OCI-LY1 (cell line): ENCODE data around the gene CTIF.

ENCODE experiments used
- H2AFZ ChIP-seq: fragments of 200-600 bp; sonication (generic), shearing (Covaris generic); 2 replicates; pipeline ENCODE4 v1.6.0; 2014; ENCODE audit warnings: antibody characterized with exemption, mild to moderate bottlenecking, low read length
- H3F3A ChIP-seq: fragments of 200-600 bp; sonication (generic), shearing (Covaris generic); 2 replicates; pipeline ENCODE4 v1.6.0; 2014; ENCODE audit warnings: mild to moderate bottlenecking, antibody characterized with exemption, low read length, moderate library complexity; ENCODE audit not compliant: insufficient read depth
- H3K27ac ChIP-seq: fragments of 200-600 bp; sonication (generic); 2 replicates; pipeline ENCODE4 v1.5.1; 2014; ENCODE audit warnings: low read length, mixed run types, mild to moderate bottlenecking, low read depth; ENCODE audit not compliant: poor library complexity, severe bottlenecking
- H3K27me3 ChIP-seq: fragments of 200-600 bp; sonication (generic); 2 replicates; pipeline ENCODE4 v1.6.0; 2014; ENCODE audit warnings: antibody characterized with exemption, mild to moderate bottlenecking, low read length, moderate library complexity; ENCODE audit not compliant: insufficient read depth
- H3K36me3 ChIP-seq: fragments of 200-600 bp; sonication (generic); 2 replicates; pipeline ENCODE4 v1.6.1; 2014; ENCODE audit warnings: mild to moderate bottlenecking, antibody characterized with exemption, low read length, moderate library complexity, mixed read lengths; ENCODE audit not compliant: insufficient read depth
- H3K4me1 ChIP-seq: fragments of 200-600 bp; sonication (generic); 2 replicates; pipeline ENCODE4 v1.5.1; 2014; ENCODE audit warnings: mild to moderate bottlenecking, low read length, moderate library complexity; ENCODE audit not compliant: insufficient read depth, severe bottlenecking
- H3K4me2 ChIP-seq: fragments of 200-600 bp; sonication (generic), shearing (Covaris generic); 2 replicates; pipeline ENCODE4 v1.6.1; 2014; ENCODE audit warnings: low read length
- H3K4me3 ChIP-seq: fragments of 200-600 bp; sonication (generic); 2 replicates; pipeline ENCODE4 v1.5.1; 2014; ENCODE audit warnings: low read length, low read depth, mild to moderate bottlenecking, mixed read lengths; ENCODE audit not compliant: poor library complexity, severe bottlenecking
- H3K79me2 ChIP-seq: fragments of 200-600 bp; shearing (Covaris generic); 2 replicates; pipeline ENCODE4 v1.6.1; 2016; ENCODE audit warnings: mixed run types, low read length, mixed read lengths; ENCODE audit not compliant: insufficient read depth
- H3K9ac ChIP-seq: fragments of 200-600 bp; sonication (generic), shearing (Covaris generic); 2 replicates; pipeline ENCODE4 v1.6.1; 2014; ENCODE audit warnings: mild to moderate bottlenecking, low read length, mixed read lengths
- H3K9me2 ChIP-seq: fragments of 200-600 bp; sonication (generic), shearing (Covaris generic); 2 replicates; pipeline ENCODE4 v1.6.1; 2014; ENCODE audit warnings: low read depth, mild to moderate bottlenecking, low read length, mixed read lengths
- H3K9me3 ChIP-seq: fragments of 200-600 bp; shearing (Covaris generic); 2 replicates; pipeline ENCODE4 v1.6.1; 2014; ENCODE audit warnings: low read length, mixed read lengths
- H4K20me1 ChIP-seq: fragments of 200-600 bp; sonication (generic), shearing (Covaris generic); 2 replicates; pipeline ENCODE4 v1.6.0; 2016; ENCODE audit warnings: mild to moderate bottlenecking, low read length; ENCODE audit not compliant: insufficient read depth
- EZH2 ChIP-seq: fragments of 200-600 bp; sonication (generic), shearing (Covaris generic); IDR thresholded peaks from 2 replicates; pipeline ENCODE4 v1.8.0; 2017; ENCODE audit warnings: borderline replicate concordance, mixed run types, mild to moderate bottlenecking, antibody characterized with exemption, low read length, moderate library complexity, mixed read lengths
- TF ChIP-seq, protein P1 (sequence below): fragments of 200-600 bp; sonication (generic), shearing (Covaris generic); IDR thresholded peaks from 2 replicates; pipeline ENCODE4 v1.5.1; 2017; ENCODE audit warnings: mild to moderate bottlenecking, antibody characterized with exemption, low read length, moderate library complexity, mixed read lengths

Gene CTIF

DNA sequence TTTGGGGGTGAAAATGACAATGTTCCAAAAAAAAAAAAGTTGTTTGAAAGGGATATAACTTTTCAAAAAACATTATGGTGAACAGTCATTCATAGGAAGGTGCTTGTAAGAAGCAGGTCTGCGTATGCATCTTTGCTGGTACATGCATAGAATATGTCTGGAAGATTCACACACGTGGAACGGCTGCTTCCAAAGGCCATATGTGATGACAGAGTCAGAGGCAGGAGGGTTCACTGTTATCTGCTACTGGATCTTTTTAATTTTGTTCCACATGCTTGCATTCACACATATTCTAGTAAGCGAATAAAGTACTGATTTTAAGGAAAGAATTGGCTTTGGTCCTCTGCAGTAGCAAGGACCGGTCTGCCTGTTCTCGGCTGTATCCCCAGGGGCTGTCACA, 218.5 kb downstream of the CTIF start:
- no peaks in the 10 kb centered on the region for H3K36me3 ChIP-seq

DNA sequence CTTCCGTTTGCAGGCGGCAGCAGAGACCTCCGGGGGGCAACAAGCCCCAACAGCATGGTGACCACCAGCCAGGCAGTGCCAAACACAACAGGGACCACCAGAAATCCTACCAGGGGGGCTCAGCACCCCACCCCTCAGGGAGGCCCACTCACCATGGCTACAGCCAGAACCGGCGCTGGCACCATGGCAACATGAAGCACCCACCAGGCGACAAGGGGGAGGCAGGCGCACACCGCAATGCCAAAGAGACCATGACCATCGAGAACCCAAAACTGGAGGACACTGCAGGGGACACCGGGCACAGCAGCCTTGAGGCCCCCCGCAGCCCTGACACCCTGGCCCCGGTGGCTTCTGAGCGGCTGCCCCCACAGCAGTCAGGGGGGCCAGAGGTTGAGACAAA, 219.1 kb downstream of the CTIF start:
- Histone ChIP-seq H3K4me3 (no peak overlapping the region), H3K9me2 (no peaks in the 10 kb centered on the region), H3K36me3 (no peaks in the 10 kb centered on the region), H4K20me1 (no peaks in the 10 kb centered on the region), H3K4me1 (no peaks in the 10 kb centered on the region), H3K27me3 (no peaks in the 10 kb centered on the region), H3K27ac (no peak overlapping the region), H3K9me3 (no peaks in the 10 kb centered on the region), H3F3A (no peaks in the 10 kb centered on the region), H2AFZ (no peak overlapping the region), H3K9ac (no peak overlapping the region), H3K79me2 (no peaks in the 10 kb centered on the region), H3K4me2 (no peak overlapping the region)
- TF ChIP-seq EZH2, result no peak
- TF ChIP-seq, protein P1, sequence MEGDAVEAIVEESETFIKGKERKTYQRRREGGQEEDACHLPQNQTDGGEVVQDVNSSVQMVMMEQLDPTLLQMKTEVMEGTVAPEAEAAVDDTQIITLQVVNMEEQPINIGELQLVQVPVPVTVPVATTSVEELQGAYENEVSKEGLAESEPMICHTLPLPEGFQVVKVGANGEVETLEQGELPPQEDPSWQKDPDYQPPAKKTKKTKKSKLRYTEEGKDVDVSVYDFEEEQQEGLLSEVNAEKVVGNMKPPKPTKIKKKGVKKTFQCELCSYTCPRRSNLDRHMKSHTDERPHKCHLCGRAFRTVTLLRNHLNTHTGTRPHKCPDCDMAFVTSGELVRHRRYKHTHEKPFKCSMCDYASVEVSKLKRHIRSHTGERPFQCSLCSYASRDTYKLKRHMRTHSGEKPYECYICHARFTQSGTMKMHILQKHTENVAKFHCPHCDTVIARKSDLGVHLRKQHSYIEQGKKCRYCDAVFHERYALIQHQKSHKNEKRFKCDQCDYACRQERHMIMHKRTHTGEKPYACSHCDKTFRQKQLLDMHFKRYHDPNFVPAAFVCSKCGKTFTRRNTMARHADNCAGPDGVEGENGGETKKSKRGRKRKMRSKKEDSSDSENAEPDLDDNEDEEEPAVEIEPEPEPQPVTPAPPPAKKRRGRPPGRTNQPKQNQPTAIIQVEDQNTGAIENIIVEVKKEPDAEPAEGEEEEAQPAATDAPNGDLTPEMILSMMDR, result no peak

More for the DNA sequence above, 218.5 kb downstream of the CTIF start:
- Histone ChIP-seq H4K20me1 (no peaks in the 10 kb centered on the region), H3K27me3 (no peaks in the 10 kb centered on the region), H3K9me2 (no peaks in the 10 kb centered on the region), H2AFZ (no peak overlapping the region), H3K9ac (no peak overlapping the region), H3K79me2 (no peaks in the 10 kb centered on the region), H3F3A (no peaks in the 10 kb centered on the region), H3K4me3 (no peak overlapping the region), H3K9me3 (no peaks in the 10 kb centered on the region), H3K27ac (no peak overlapping the region), H3K4me1 (no peaks in the 10 kb centered on the region), H3K4me2 (no peak overlapping the region)
- TF ChIP-seq, protein P1, result no peak
- TF ChIP-seq EZH2, result no peak

DNA sequence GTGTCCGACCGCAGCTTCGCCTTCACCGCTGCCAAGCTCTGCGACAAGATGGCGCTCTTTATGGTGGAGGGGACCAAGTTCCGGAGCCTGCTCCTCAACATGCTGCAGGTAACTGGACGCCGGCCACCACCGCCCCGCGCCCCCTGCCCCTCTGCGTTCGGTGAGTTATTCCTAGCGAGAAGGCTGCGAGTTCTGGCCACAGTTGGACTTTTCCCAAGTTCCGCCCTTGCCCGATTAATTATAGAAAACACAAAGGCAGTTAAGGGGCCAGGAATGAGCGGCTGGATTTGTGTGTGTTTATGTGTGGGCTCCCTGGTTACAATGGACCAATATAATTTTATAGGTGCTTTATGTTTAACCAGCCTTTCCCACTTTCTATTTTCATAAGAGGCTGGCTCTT, 222.8 kb downstream of the CTIF start:
- Histone ChIP-seq H3K9me3 (no peaks in the 10 kb centered on the region), H4K20me1 (no peaks in the 10 kb centered on the region), H3K36me3 (no peaks in the 10 kb centered on the region), H3K9me2 (no peaks in the 10 kb centered on the region), H3K27me3 (no peaks in the 10 kb centered on the region), H3K4me2 (no peak overlapping the region), H2AFZ (no peak overlapping the region), H3K4me3 (no peak overlapping the region), H3K4me1 (no peaks in the 10 kb centered on the region), H3K79me2 (no peaks in the 10 kb centered on the region), H3F3A (no peaks in the 10 kb centered on the region), H3K9ac (no peak overlapping the region), H3K27ac (no peak overlapping the region)
- TF ChIP-seq, protein P1, result no peak
- no peak for TF ChIP-seq EZH2
